HCT116 (cell line): ENCODE measurements around the gene WDR44. TPM values are rescaled to one million over a fixed set of nuclear protein-coding genes. Genes with fewer than 3 reads are reported as not detected.

Experiments used
- ATAC-seq: fragments of 200-7000 bp; cut with Tn5 transposase; 2 replicates; pipeline ENCODE4 v1.9.1; 2020; ENCODE audit warnings: mild to moderate bottlenecking, moderate library complexity
- BruUV-seq: library from RNA; stranded (reverse); fragments of 400-500 nt; replicated peaks from 2 replicates; lab custom pipeline; 2021; lab: Mats Ljungman, UMichigan
- CTCF ChIA-PET: fragments of 300-600 bp; sonication (Branson Sonifier 250); formaldehyde crosslinking; loops from one replicate; lab custom pipeline; 2021; ENCODE audit warnings: antibody characterized with exemption; lab: Charles Lee
- POLR2A ChIA-PET: fragments of 300-600, 350-600 bp; sonication (Branson Sonifier 250); formaldehyde crosslinking; loops from one replicate; lab custom pipeline; 2021; ENCODE audit warnings: antibody characterized with exemption; lab: Charles Lee
- RAD21 ChIA-PET, 2 experiments: fragments of 300-600 bp; sonication (Branson Sonifier 250); formaldehyde crosslinking; loops; one replicate each; lab custom pipeline; 2023; ENCODE audit warnings: low total read pairs in 2 of 2; ENCODE audit not compliant: uncharacterized antibody in 2 of 2, unreplicated experiment in 2 of 2, low non-redundant PET in 1 of 2; lab: Charles Lee
- DNase-seq: peaks from one replicate; pipeline ENCODE4 v3.0.0-alpha.2; 2010; ENCODE audit warnings: low read depth, low spot score
- H2AFZ ChIP-seq: fragments of 200-600 bp; shearing (Covaris generic), sonication (generic); 2 replicates; pipeline ENCODE4 v1.6.1; 2017; ENCODE audit warnings: low read depth, mixed run types, mixed read lengths, antibody characterized with exemption, low read length; ENCODE audit not compliant: poor library complexity, severe bottlenecking
- H3K27ac ChIP-seq: 2 replicates; pipeline ENCODE4 v1.5.1; 2012; ENCODE audit warnings: low read depth, low read length
- H3K27me3 ChIP-seq: fragments of 200-600 bp; sonication (generic); 2 replicates; pipeline ENCODE4 v1.6.1; 2016; ENCODE audit warnings: mixed run types, low read length, mixed read lengths; ENCODE audit not compliant: insufficient read depth
- H3K36me3 ChIP-seq, 2 experiments: fragments of 200-500 bp in 1 of 2; fragments of 200-600 bp in 1 of 2; sonication (Bioruptor generic) in 1 of 2; sonication (generic) in 1 of 2; 2 replicates each; pipeline versions ENCODE4 v1.5.1 to v1.6.1; 2014 to 2016; ENCODE audit warnings: low read length in 2 of 2, inconsistent platforms in 1 of 2, mixed read lengths in 1 of 2, mixed run types in 1 of 2; ENCODE audit not compliant: insufficient read depth in 2 of 2, control insufficient read depth in 1 of 2
- H3K4me1 ChIP-seq, 2 experiments: fragments of 200-600 bp in 1 of 2; sonication (generic) in 1 of 2; 2 replicates each; pipeline versions ENCODE4 v1.5.1 to v1.6.1; 2012 to 2017; ENCODE audit warnings: low read length in 2 of 2, inconsistent platforms in 1 of 2, mild to moderate bottlenecking in 1 of 2, mixed read lengths in 1 of 2, mixed run types in 1 of 2, moderate library complexity in 1 of 2; ENCODE audit not compliant: insufficient read depth in 2 of 2, control insufficient read depth in 1 of 2
- H3K4me2 ChIP-seq: fragments of 200-600 bp; sonication (generic); 2 replicates; pipeline ENCODE4 v1.6.1; 2017; ENCODE audit warnings: mixed run types, low read length, mixed read lengths
- H3K4me3 ChIP-seq, 2 experiments: fragments of 200-600 bp in 1 of 2; sonication (generic) in 1 of 2; replicated peaks in 1 of 2; 2 replicates each; pipeline ENCODE4 v1.5.1; 2011 to 2016; ENCODE audit warnings: low read length in 2 of 2, control low read depth in 1 of 2, low read depth in 1 of 2, mild to moderate bottlenecking in 1 of 2, mixed read lengths in 1 of 2, mixed run types in 1 of 2
- H3K79me2 ChIP-seq: fragments of 200-600 bp; sonication (generic); 2 replicates; pipeline ENCODE4 v1.6.1; 2017; ENCODE audit warnings: mild to moderate bottlenecking, mixed run types, low read length, moderate library complexity, mixed read lengths; ENCODE audit not compliant: insufficient read depth
- H3K9ac ChIP-seq: fragments of 200-600 bp; sonication (generic); 2 replicates; pipeline ENCODE4 v1.6.1; 2016; ENCODE audit warnings: low read length, mixed read lengths
- H3K9me2 ChIP-seq: fragments of 200-600 bp; sonication (generic), shearing (Covaris generic); 2 replicates; pipeline ENCODE4 v1.6.1; 2017; ENCODE audit warnings: mixed run types, mild to moderate bottlenecking, moderate library complexity; ENCODE audit not compliant: insufficient read depth
- H3K9me3 ChIP-seq, 2 experiments: fragments of 200-500 bp in 1 of 2; fragments of 200-600 bp in 1 of 2; sonication (Bioruptor generic) in 1 of 2; sonication (generic) in 1 of 2; 2 replicates each; pipeline ENCODE4 v1.6.1; 2014 to 2017; ENCODE audit warnings: low read length in 2 of 2, mixed read lengths in 2 of 2, inconsistent platforms in 1 of 2, low read depth in 1 of 2, mild to moderate bottlenecking in 1 of 2, mixed run types in 1 of 2, moderate library complexity in 1 of 2; ENCODE audit not compliant: control insufficient read depth in 1 of 2, insufficient read depth in 1 of 2
- H4K20me1 ChIP-seq: fragments of 200-600 bp; sonication (generic), shearing (Covaris generic); 2 replicates; pipeline ENCODE4 v1.6.1; 2017; ENCODE audit warnings: mixed run types, mild to moderate bottlenecking, moderate library complexity; ENCODE audit not compliant: insufficient read depth
- CBX3 ChIP-seq: IDR thresholded peaks from 2 replicates; pipeline ENCODE4 v1.6.1; 2012; ENCODE audit warnings: low read depth
- CEBPB ChIP-seq: IDR thresholded peaks from 2 replicates; pipeline ENCODE4 v1.6.1; 2012; ENCODE audit warnings: low read depth
- EGR1 ChIP-seq: IDR thresholded peaks from 2 replicates; pipeline ENCODE4 v1.6.1; 2012; ENCODE audit warnings: low read depth
- EZH2 ChIP-seq: fragments of 200-600 bp; sonication (generic); IDR thresholded peaks from 2 replicates; pipeline ENCODE4 v1.6.1; 2017; ENCODE audit warnings: antibody characterized with exemption, mixed run types
- EZH2phosphoT487 ChIP-seq: fragments of 200-600 bp; IDR thresholded peaks from 2 replicates; pipeline ENCODE4 v1.6.1; 2018; ENCODE audit warnings: antibody characterized with exemption, borderline replicate concordance
- FOSL1 ChIP-seq: IDR thresholded peaks from 2 replicates; pipeline ENCODE4 v1.6.1; 2012; ENCODE audit warnings: low read depth
- JUND ChIP-seq: IDR thresholded peaks from 2 replicates; pipeline ENCODE4 v1.6.1; 2012
- POLR2AphosphoS5 ChIP-seq: IDR thresholded peaks from 2 replicates; pipeline ENCODE4 v1.6.1; 2011; ENCODE audit warnings: mild to moderate bottlenecking, low read depth, low read length, moderate library complexity
- RAD21 ChIP-seq: IDR thresholded peaks from 2 replicates; pipeline ENCODE4 v1.6.1; 2012; ENCODE audit warnings: low read depth, mild to moderate bottlenecking
- SP1 ChIP-seq: IDR thresholded peaks from 2 replicates; pipeline ENCODE4 v1.6.1; 2012; ENCODE audit warnings: low read depth
- YY1 ChIP-seq: IDR thresholded peaks from 2 replicates; pipeline ENCODE4 v1.6.1; 2011; ENCODE audit warnings: low read length, low read depth, moderate library complexity, mild to moderate bottlenecking; ENCODE audit not compliant: insufficient replicate concordance; ENCODE audit errors: extremely low read depth
- ZBTB33 ChIP-seq: IDR thresholded peaks from 2 replicates; pipeline ENCODE4 v1.6.1; 2011; ENCODE audit warnings: mild to moderate bottlenecking, low read length, moderate library complexity; ENCODE audit not compliant: insufficient replicate concordance; ENCODE audit errors: extremely low read depth
- intact Hi-C: fragments of 100-400 bp; cut with micrococcal nuclease; formaldehyde crosslinking; loops from 2 replicates; pipeline ENCODE4 v1.10.0; 2022
- total RNA-seq: library from RNA; stranded (reverse); gene quantifications from one replicate; pipeline ENCODE4 v1.2.1, GENCODE V29; 2021; ENCODE audit not compliant: unreplicated experiment
- TF ChIP-seq, protein P1 (sequence below): IDR thresholded peaks from 2 replicates; pipeline ENCODE4 v1.6.1; 2012; ENCODE audit warnings: low read depth
- TF ChIP-seq, protein P2 (sequence below): IDR thresholded peaks from 2 replicates; pipeline ENCODE4 v1.6.1; 2012

WDR44 gene
- total RNA-seq, 1 experiment from 2014 or later, result 12.2 TPM

DNA sequence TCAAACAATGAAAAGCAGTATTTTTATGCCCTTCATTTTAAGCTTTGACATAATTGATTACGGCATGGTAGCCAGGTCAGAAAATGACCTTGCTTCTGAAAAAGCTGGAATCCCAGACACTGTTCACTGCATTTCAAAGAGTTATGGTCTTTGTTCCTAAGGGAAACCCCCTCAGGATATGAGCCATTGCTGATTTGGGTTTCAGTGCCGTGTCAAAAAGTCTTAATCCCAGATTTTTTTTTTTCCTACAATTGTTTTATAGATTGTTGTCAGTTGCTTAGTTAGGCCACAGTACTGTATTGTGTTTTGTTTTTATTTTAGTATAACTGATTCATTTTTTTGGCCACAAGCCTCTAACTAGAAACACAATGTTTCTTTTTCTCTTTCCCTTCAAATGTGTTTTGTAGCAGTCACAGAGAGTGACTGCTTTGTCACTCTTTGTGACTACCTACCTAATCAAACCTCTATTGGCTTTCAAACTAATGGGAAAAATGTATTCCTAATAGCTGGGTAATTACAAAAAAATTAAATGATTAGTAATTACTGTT, 10.3 kb downstream of the WDR44 start (continued):
- TF ChIP-seq YY1, result no peak
- TF ChIP-seq, protein P1, sequence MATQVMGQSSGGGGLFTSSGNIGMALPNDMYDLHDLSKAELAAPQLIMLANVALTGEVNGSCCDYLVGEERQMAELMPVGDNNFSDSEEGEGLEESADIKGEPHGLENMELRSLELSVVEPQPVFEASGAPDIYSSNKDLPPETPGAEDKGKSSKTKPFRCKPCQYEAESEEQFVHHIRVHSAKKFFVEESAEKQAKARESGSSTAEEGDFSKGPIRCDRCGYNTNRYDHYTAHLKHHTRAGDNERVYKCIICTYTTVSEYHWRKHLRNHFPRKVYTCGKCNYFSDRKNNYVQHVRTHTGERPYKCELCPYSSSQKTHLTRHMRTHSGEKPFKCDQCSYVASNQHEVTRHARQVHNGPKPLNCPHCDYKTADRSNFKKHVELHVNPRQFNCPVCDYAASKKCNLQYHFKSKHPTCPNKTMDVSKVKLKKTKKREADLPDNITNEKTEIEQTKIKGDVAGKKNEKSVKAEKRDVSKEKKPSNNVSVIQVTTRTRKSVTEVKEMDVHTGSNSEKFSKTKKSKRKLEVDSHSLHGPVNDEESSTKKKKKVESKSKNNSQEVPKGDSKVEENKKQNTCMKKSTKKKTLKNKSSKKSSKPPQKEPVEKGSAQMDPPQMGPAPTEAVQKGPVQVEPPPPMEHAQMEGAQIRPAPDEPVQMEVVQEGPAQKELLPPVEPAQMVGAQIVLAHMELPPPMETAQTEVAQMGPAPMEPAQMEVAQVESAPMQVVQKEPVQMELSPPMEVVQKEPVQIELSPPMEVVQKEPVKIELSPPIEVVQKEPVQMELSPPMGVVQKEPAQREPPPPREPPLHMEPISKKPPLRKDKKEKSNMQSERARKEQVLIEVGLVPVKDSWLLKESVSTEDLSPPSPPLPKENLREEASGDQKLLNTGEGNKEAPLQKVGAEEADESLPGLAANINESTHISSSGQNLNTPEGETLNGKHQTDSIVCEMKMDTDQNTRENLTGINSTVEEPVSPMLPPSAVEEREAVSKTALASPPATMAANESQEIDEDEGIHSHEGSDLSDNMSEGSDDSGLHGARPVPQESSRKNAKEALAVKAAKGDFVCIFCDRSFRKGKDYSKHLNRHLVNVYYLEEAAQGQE, result no peak
- TF ChIP-seq SP1, result no peak
- TF ChIP-seq, protein P2, sequence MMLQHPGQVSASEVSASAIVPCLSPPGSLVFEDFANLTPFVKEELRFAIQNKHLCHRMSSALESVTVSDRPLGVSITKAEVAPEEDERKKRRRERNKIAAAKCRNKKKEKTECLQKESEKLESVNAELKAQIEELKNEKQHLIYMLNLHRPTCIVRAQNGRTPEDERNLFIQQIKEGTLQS, result no peak
- TF ChIP-seq EZH2phosphoT487, result no peak
- TF ChIP-seq, all 23 proteins: peak for 0

DNA sequence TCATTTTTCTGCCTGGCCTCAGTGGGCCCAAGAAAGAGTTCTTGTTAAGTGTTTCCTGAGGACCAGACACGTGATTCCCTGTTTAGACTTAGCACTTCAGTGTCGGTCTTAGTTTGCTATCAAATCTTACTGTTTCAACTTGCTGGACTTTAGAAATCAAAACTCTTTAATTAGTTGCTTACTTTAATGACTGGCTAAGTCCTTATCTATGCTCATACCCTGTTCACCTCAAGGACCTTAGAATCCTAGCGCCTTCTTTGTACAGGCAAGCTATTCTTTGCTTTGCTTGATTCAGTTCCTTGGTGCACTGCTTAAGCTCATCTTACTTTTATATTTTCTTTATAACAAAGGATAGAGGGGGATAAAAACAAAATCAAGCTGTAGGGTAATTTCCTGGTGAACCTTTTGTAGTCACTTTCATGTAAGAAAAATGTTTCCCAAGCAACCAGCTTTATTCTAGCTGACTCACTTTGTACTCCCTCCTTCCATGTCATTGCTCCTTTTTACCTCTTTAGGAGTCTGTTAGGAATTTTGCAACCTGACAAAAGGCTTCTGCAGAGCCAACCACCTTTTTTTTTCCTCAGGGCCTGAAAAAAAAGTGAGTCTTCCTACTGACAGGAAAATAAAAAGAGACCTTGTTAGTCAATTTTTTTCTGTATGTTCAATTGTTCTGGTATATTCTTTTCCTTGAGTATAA, 14.7 kb downstream of the WDR44 start:
- no TSS peak for BruUV-seq
- Histone ChIP-seq H4K20me1 (no peaks in the 10 kb centered on the region), H3K9me2 (no peaks in the 10 kb centered on the region), H2AFZ (no peak overlapping the region), H3K4me2 (no peak overlapping the region), H3K36me3 (no peaks in the 10 kb centered on the region), H3K4me1 (peaks cover 0 to 6% of the 10 kb centered on the region in 2 experiments; a peak in 1 of 4 replicates), H3K27ac (no peak overlapping the region), H3K27me3 (no peaks in the 10 kb centered on the region), H3K4me3 (no peak overlapping the region), H3K79me2 (peaks cover 27% of the 10 kb centered on the region), H3K9me3 (no peaks in the 10 kb centered on the region), H3K9ac (no peak overlapping the region)
- POLR2A ChIA-PET, result no interaction called here
- CTCF ChIA-PET, result no interaction called here
- intact Hi-C loops, result no loop called here
- no peak for ATAC-seq
- DNase-seq, result no peak
- RAD21 ChIA-PET, result no interaction called here
- no peak for TF ChIP-seq EZH2phosphoT487
- TF ChIP-seq FOSL1, result no peak
- no peak for TF ChIP-seq YY1
- TF ChIP-seq EGR1, result no peak
- TF ChIP-seq CBX3, result no peak
- TF ChIP-seq, protein P1, result no peak
- no peak for TF ChIP-seq POLR2AphosphoS5
- no peak for TF ChIP-seq EZH2
- TF ChIP-seq CEBPB, result no peak
- no peak for TF ChIP-seq RAD21
- TF ChIP-seq JUND, result no peak
- no peak for TF ChIP-seq ZBTB33
